HG03521 (cell line): Measurements from ENCODE around the gene HELZ.
"Not testable (repeated sequence)": the region's sequence is repeated elsewhere in the genome, so short reads cannot be mapped to it uniquely, and the experiment has no call there.

Source experiments
- ATAC-seq: cut with Tn5 transposase; IDR thresholded peaks from one replicate; pipeline ENCODE4 v1.9.1; 2021; ENCODE audit warnings: mild to moderate bottlenecking, moderate library complexity; ENCODE audit not compliant: unreplicated experiment

HELZ gene

GRCh38 chr17:67148352-67148751 is 96.6 kb downstream of the HELZ start:
- ATAC-seq = no peak

- ATAC-seq = no peak
These were observed 99.7 kb downstream of the HELZ start for GRCh38 chr17:67145183-67145805.

GRCh38 chr17:67143318-67143717 is 101.7 kb downstream of the HELZ start:
- ATAC-seq = no peak

GRCh38 chr17:67142030-67142429 is 103.0 kb downstream of the HELZ start:
- ATAC-seq = not testable (repeated sequence)

GRCh38 chr17:67139784-67140665 is 105.0 kb downstream of the HELZ start:
- ATAC-seq = no peak

GRCh38 chr17:67139289-67139688 is 105.7 kb downstream of the HELZ start:
- ATAC-seq = no peak

GRCh38 chr17:67138392-67138791 is 106.6 kb downstream of the HELZ start:
- ATAC-seq = no peak

GRCh38 chr17:67137860-67138259 is 107.1 kb downstream of the HELZ start:
- ATAC-seq = no peak

- ATAC-seq = no peak
These were observed 108.0 kb downstream of the HELZ start for GRCh38 chr17:67137026-67137370.

GRCh38 chr17:67136191-67137025 is 108.6 kb downstream of the HELZ start:
- no peak for ATAC-seq

- ATAC-seq = no peak
These were observed 111.8 kb downstream of the HELZ start for GRCh38 chr17:67133161-67133560.

- no peak for ATAC-seq
These were observed 112.6 kb downstream of the HELZ start for GRCh38 chr17:67132366-67132765.

GRCh38 chr17:67130768-67131167 is 114.2 kb downstream of the HELZ start:
- no peak for ATAC-seq

- no peak for ATAC-seq
These were observed 115.7 kb downstream of the HELZ start for GRCh38 chr17:67129283-67129682.

GRCh38 chr17:67128700-67129099 is 116.3 kb downstream of the HELZ start:
- no peak for ATAC-seq

GRCh38 chr17:67127925-67128324 is 117.1 kb downstream of the HELZ start:
- ATAC-seq = no peak

- ATAC-seq = no peak
These were observed 118.0 kb downstream of the HELZ start for GRCh38 chr17:67126983-67127382.

GRCh38 chr17:67126543-67126942 is 118.5 kb downstream of the HELZ start:
- not testable (repeated sequence) for ATAC-seq

- no peak for ATAC-seq
These were observed 119.1 kb downstream of the HELZ start for GRCh38 chr17:67125924-67126323.

GRCh38 chr17:67125417-67125816 is 119.6 kb downstream of the HELZ start:
- ATAC-seq = no peak

GRCh38 chr17:67124450-67125148 is 120.4 kb downstream of the HELZ start:
- ATAC-seq = no peak
